Measurements from ENCODE around the gene MYRFL.

Gene MYRFL

DNA sequence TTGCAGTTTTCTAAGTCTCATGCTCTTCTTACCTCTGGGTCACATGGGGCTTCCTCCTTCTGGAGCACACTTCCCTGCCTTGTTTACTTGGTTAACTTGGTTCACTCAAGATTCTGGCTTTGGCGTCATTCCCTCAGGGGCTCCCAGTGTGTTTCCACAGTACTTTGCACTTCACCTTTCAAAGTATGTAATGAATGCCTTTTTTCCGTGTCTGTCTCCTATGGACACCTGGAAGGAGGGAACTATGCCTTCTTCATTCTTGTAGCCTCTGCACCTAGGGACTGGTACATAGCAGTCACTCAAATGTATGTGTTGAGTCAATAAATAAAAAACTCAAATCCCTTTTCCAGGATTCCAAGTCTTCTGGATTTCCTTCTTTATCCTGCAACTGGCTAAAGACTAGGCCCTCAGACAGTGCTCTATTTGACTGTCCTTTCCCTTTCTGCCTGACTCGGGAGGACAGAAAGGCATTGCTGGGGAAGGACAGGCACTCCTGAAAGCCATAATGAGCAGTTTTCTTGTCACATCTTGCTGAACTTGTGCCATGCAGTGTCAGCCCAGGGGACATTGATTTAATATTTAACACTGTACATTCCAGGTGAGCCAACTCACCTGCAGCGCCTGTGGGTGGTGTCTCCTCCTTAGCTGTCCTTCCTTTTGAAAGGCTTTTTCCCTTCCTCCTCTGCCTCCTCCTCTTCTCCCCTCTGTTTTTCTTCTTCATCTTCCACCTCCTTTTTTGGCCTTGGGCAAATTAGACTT, 12.8 kb downstream of the MYRFL start:
- TF ChIP-seq TCF4 (CRISPR knock-in tag; IDR thresholded peaks at IDR 0.05; ENCODE audit: borderline replicate concordance) (no peak), ZNF565 (CRISPR knock-in tag; conservative IDR thresholded peaks at IDR 0.05; ENCODE audit: low read depth) (no peak), GLIS3 (CRISPR knock-in tag; IDR thresholded peaks at IDR 0.05) (no peak), ZNF70 (CRISPR knock-in tag; IDR thresholded peaks at IDR 0.05) (no peak), ISL1 (CRISPR knock-in tag; IDR thresholded peaks at IDR 0.05) (no peak), BACH2 (CRISPR knock-in tag; IDR thresholded peaks at IDR 0.05; ENCODE audit: borderline replicate concordance) (no peak), CSDC2 (CRISPR knock-in tag; IDR thresholded peaks at IDR 0.05) (no peak), ZNF8 (CRISPR knock-in tag; IDR thresholded peaks at IDR 0.05) (no peak), ARNTL (CRISPR knock-in tag; IDR thresholded peaks at IDR 0.05; ENCODE audit: borderline replicate concordance, low read depth) (no peak)
- TF ChIP-seq, protein P1, sequence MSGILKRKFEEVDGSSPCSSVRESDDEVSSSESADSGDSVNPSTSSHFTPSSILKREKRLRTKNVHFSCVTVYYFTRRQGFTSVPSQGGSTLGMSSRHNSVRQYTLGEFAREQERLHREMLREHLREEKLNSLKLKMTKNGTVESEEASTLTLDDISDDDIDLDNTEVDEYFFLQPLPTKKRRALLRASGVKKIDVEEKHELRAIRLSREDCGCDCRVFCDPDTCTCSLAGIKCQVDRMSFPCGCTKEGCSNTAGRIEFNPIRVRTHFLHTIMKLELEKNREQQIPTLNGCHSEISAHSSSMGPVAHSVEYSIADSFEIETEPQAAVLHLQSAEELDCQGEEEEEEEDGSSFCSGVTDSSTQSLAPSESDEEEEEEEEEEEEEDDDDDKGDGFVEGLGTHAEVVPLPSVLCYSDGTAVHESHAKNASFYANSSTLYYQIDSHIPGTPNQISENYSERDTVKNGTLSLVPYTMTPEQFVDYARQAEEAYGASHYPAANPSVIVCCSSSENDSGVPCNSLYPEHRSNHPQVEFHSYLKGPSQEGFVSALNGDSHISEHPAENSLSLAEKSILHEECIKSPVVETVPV (CRISPR knock-in tag; IDR thresholded peaks at IDR 0.05) = no peak
- TF ChIP-seq, protein P2, sequence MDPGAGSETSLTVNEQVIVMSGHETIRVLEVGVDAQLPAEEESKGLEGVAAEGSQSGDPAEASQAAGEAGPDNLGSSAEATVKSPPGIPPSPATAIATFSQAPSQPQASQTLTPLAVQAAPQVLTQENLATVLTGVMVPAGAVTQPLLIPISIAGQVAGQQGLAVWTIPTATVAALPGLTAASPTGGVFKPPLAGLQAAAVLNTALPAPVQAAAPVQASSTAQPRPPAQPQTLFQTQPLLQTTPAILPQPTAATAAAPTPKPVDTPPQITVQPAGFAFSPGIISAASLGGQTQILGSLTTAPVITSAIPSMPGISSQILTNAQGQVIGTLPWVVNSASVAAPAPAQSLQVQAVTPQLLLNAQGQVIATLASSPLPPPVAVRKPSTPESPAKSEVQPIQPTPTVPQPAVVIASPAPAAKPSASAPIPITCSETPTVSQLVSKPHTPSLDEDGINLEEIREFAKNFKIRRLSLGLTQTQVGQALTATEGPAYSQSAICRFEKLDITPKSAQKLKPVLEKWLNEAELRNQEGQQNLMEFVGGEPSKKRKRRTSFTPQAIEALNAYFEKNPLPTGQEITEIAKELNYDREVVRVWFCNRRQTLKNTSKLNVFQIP (CRISPR knock-in tag; IDR thresholded peaks at IDR 0.05; ENCODE audit: borderline replicate concordance, low read depth) = no peak
- no peak for ATAC-seq

DNA sequence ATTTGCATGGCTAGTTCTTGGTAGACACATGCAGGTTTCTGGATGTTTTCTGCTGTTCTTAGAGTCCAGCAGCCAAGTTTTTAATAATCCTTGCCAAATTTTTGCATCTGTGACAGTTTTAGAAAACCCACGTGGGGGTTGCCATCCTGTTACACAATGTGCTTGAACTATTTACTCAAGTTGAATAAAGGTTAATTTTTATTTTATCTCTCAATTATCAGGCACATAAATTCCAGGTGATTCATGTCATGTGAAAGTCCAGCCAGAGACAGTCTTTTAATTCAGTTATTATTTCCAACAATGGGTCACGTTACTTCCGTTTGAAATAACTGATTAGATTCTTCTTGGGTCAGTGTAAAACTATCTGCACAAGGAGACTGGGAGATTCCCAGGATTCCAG, 15.7 kb downstream of the MYRFL start:
- ATAC-seq = peak; percentile 49
- no peak for TF ChIP-seq ZNF565 (CRISPR knock-in tag; conservative IDR thresholded peaks at IDR 0.05; ENCODE audit: low read depth)
- no peak for TF ChIP-seq GLIS3 (CRISPR knock-in tag; IDR thresholded peaks at IDR 0.05)
- peak; percentile 93 for TF ChIP-seq ISL1 (CRISPR knock-in tag; IDR thresholded peaks at IDR 0.05)
- TF ChIP-seq, protein P3, sequence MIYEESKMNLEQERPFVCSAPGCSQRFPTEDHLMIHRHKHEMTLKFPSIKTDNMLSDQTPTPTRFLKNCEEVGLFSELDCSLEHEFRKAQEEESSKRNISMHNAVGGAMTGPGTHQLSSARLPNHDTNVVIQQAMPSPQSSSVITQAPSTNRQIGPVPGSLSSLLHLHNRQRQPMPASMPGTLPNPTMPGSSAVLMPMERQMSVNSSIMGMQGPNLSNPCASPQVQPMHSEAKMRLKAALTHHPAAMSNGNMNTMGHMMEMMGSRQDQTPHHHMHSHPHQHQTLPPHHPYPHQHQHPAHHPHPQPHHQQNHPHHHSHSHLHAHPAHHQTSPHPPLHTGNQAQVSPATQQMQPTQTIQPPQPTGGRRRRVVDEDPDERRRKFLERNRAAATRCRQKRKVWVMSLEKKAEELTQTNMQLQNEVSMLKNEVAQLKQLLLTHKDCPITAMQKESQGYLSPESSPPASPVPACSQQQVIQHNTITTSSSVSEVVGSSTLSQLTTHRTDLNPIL (CRISPR knock-in tag; IDR thresholded peaks at IDR 0.05; ENCODE audit: low read depth) = peak; percentile 91

DNA sequence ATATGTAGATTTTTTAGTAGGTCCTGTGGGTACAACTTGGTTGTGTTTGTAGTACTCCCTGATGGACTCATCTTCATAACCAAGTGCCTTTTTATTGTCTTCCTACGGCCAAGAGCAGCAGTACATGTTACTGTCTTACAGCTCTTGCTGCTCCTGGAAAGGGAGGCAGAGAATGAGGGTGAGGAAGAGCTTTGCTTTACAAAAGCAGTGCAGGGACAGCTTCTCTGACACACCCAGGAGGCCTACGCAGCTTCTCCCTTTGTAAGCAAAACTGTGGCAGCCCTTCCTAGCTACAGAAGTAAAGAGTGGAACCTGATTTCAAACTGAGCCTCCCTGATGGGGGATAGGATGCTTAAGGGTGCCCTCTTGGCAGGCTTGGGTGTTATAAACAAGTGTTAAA, 18.6 kb downstream of the MYRFL start:
- TF ChIP-seq, protein P4, sequence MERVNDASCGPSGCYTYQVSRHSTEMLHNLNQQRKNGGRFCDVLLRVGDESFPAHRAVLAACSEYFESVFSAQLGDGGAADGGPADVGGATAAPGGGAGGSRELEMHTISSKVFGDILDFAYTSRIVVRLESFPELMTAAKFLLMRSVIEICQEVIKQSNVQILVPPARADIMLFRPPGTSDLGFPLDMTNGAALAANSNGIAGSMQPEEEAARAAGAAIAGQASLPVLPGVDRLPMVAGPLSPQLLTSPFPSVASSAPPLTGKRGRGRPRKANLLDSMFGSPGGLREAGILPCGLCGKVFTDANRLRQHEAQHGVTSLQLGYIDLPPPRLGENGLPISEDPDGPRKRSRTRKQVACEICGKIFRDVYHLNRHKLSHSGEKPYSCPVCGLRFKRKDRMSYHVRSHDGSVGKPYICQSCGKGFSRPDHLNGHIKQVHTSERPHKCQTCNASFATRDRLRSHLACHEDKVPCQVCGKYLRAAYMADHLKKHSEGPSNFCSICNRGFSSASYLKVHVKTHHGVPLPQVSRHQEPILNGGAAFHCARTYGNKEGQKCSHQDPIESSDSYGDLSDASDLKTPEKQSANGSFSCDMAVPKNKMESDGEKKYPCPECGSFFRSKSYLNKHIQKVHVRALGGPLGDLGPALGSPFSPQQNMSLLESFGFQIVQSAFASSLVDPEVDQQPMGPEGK (CRISPR knock-in tag; IDR thresholded peaks at IDR 0.05; ENCODE audit: borderline replicate concordance) = no peak
- TF ChIP-seq ZFP3 (CRISPR knock-in tag; IDR thresholded peaks at IDR 0.05) (no peak), TOX (CRISPR knock-in tag; IDR thresholded peaks at IDR 0.05; ENCODE audit: borderline replicate concordance) (no peak)
- ATAC-seq = no peak

DNA sequence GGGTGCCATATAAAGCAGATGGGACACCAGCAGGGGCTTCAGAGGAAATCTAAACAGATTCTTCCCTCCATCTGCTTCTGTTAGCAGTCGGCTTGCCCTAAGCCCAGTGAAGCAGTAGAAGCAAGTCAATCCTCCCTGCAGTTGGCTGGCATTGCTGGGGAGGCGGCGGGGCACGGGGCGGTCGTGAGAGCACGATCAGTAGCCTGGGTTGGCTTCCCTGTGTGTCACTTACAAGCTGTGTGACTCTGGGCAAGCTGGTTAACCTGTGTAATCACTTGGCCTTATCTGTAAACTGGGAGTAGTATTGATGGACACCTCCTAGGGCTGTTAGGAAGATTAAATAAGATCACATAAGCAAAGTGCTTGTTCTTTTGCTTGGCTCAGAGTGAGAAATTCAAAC, 19.4 kb downstream of the MYRFL start:
- TF ChIP-seq GLIS3 (CRISPR knock-in tag; IDR thresholded peaks at IDR 0.05) (no peak), BACH2 (CRISPR knock-in tag; IDR thresholded peaks at IDR 0.05; ENCODE audit: borderline replicate concordance) (no peak), ZNF70 (CRISPR knock-in tag; IDR thresholded peaks at IDR 0.05) (no peak), ZNF8 (CRISPR knock-in tag; IDR thresholded peaks at IDR 0.05) (no peak), RARB (CRISPR knock-in tag; IDR thresholded peaks at IDR 0.05) (no peak), CSDC2 (CRISPR knock-in tag; IDR thresholded peaks at IDR 0.05) (no peak)
- TF ChIP-seq, protein P1 (CRISPR knock-in tag; IDR thresholded peaks at IDR 0.05) = no peak
- TF ChIP-seq, protein P3 (CRISPR knock-in tag; IDR thresholded peaks at IDR 0.05; ENCODE audit: low read depth) = no peak
- TF ChIP-seq, protein P5, sequence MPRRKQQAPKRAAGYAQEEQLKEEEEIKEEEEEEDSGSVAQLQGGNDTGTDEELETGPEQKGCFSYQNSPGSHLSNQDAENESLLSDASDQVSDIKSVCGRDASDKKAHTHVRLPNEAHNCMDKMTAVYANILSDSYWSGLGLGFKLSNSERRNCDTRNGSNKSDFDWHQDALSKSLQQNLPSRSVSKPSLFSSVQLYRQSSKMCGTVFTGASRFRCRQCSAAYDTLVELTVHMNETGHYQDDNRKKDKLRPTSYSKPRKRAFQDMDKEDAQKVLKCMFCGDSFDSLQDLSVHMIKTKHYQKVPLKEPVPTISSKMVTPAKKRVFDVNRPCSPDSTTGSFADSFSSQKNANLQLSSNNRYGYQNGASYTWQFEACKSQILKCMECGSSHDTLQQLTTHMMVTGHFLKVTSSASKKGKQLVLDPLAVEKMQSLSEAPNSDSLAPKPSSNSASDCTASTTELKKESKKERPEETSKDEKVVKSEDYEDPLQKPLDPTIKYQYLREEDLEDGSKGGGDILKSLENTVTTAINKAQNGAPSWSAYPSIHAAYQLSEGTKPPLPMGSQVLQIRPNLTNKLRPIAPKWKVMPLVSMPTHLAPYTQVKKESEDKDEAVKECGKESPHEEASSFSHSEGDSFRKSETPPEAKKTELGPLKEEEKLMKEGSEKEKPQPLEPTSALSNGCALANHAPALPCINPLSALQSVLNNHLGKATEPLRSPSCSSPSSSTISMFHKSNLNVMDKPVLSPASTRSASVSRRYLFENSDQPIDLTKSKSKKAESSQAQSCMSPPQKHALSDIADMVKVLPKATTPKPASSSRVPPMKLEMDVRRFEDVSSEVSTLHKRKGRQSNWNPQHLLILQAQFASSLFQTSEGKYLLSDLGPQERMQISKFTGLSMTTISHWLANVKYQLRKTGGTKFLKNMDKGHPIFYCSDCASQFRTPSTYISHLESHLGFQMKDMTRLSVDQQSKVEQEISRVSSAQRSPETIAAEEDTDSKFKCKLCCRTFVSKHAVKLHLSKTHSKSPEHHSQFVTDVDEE (CRISPR knock-in tag; IDR thresholded peaks at IDR 0.05) = no peak
- ATAC-seq = no peak
